Measurements from ENCODE around the gene ZCCHC14.

DNA sequence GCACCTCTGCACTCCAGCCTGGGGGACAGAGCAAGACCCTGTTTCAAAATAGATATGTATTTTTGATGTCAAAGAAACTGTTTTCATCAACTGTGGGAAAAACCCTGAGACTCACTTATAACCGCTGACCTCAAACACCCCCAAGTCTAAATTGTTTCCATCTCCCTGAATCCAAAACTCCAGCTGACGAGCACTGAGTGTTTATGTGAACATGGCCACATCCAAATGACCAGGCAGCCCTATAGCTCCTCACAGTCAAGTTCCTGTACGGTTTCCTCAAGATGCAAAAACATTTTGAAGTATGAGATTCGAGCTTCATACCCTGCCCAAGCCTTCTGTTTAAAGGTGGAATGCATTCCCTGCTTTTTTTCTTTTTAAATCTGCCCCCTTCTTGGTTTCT, 45.3 kb upstream of the ZCCHC14 start:
- TF ChIP-seq, protein P1, sequence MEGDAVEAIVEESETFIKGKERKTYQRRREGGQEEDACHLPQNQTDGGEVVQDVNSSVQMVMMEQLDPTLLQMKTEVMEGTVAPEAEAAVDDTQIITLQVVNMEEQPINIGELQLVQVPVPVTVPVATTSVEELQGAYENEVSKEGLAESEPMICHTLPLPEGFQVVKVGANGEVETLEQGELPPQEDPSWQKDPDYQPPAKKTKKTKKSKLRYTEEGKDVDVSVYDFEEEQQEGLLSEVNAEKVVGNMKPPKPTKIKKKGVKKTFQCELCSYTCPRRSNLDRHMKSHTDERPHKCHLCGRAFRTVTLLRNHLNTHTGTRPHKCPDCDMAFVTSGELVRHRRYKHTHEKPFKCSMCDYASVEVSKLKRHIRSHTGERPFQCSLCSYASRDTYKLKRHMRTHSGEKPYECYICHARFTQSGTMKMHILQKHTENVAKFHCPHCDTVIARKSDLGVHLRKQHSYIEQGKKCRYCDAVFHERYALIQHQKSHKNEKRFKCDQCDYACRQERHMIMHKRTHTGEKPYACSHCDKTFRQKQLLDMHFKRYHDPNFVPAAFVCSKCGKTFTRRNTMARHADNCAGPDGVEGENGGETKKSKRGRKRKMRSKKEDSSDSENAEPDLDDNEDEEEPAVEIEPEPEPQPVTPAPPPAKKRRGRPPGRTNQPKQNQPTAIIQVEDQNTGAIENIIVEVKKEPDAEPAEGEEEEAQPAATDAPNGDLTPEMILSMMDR (IDR thresholded peaks at IDR 0.05): no peak
- TF ChIP-seq POLR2A (IDR thresholded peaks at IDR 0.05): no peak
